Measurements from ENCODE around the gene KMT2D. TPM values are rescaled to one million over a fixed set of nuclear protein-coding genes. Genes with fewer than 3 reads are reported as not detected.

The KMT2D gene
- total RNA-seq, 1 experiment from 2014 or later = 17.0 TPM

- DNase-seq (ENCODE audit: low read depth) = no peak
Observed at GRCh38 chr12:49020441-49020840, 40.2 kb downstream of the KMT2D start.

GRCh38 chr12:49019443-49020324 lies 40.9 kb downstream of the KMT2D start:
- peak; percentile 32 for DNase-seq (ENCODE audit: low read depth)

- DNase-seq (ENCODE audit: low read depth) = no peak
Observed at GRCh38 chr12:49019120-49019430, 41.5 kb downstream of the KMT2D start.

- DNase-seq (ENCODE audit: low read depth) = peak; percentile 96
Observed at GRCh38 chr12:49018261-49019119, 42.1 kb downstream of the KMT2D start, which contains the start of gene PRKAG1. PRKAG1 (minus strand) TSS chr12:49018776; CDS start chr12:49018740, 36 bp downstream.

DNA sequence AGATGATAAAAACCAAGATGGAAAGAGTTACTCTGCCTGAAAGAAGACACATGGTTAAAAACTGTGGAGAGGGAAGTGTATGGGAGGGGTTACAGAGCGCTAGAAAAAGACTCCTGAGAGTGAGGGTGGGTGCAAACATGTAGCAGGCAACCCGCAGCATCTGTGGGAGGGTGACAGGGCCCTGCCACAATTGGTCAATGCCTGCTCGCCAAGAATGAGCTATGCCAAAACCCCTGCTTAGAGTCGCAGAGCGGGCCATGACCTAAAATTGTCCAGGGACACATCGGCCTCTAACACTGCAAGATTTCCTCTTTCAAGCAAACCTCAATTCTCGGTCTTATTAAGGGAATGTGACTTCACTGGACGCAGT lies 42.7 kb downstream of the KMT2D start:
- peak; percentile 30 for DNase-seq (ENCODE audit: low read depth)

DNA sequence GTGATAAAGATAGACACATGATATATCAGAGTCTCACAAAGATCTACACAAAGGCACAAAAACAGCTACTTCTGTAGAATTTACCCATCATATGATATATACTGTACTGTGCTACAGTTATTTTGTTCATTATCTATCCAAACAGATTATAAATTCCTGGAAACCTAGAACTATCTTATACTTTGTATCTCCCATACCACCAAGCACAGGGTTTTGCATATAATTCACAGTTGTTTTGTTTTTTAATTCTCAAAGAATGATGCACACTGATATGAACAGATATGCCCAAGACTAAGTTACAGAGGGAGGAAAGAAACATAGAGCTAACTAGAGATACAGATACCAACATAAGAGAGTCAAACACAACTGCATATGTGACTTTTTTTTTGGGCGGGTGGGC lies 45.4 kb downstream of the KMT2D start:
- no peak for DNase-seq (ENCODE audit: low read depth)

DNA sequence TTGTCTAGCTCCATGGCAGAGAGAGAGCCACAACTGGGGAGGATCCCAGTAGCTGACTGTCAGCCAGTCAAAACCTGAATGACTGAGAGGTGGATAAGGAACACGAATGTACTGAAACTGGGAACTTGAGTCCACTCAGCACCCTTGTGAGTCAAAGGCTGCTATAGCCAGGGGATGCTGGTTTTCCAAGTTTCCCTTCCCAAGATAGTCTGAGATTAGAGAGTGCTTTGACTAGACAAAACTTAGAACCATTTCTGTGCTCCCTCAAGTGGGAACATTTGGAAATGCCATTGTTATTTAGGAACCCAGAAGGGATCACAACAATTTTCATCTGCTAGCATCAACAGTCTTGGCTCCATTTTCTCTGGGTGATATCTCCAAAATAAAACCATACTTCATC lies 46.0 kb downstream of the KMT2D start:
- peak; percentile 18 for DNase-seq (ENCODE audit: low read depth)

DNA sequence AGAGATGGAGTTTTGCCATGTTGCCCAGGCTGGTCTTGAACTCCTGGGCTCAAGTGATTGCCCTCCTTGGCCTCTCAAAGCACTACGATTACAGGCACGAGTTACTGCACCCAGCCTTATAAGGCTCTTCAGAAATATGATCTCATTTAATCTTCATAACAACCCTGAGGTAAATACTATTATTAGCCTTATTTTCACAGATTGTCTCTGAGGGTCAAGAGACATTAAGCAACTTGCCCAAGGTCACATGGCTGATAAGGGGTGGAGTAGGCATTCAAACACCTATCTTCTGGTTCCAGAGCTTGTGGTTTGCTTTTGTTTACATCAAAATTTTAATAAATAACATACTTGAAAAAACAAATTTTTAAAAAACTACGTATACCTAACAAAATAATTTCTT lies 47.2 kb downstream of the KMT2D start:
- no peak for DNase-seq (ENCODE audit: low read depth)

- DNase-seq (ENCODE audit: low read depth) = no peak
Observed at GRCh38 chr12:49012739-49013138, 47.9 kb downstream of the KMT2D start.

Other genes starting within 250 kb of the KMT2D start
- gene CACNB3, start 242.3 kb downstream of the KMT2D start, total RNA-seq (2014; rRNA removed; shearing (Covaris generic)) = 13.3 and 15.1 TPM in 2 replicates
- 82.8 and 90.7 TPM in 2 replicates for gene DDX23, start 208.6 kb downstream of the KMT2D start, total RNA-seq (2014; rRNA removed; shearing (Covaris generic))
- gene RND1, start 194.9 kb downstream of the KMT2D start, total RNA-seq (2014; rRNA removed; shearing (Covaris generic)) = 0.07 and 0.11 TPM in 2 replicates
- 9.8 and 13.0 TPM in 2 replicates for gene FKBP11, start 135.3 kb downstream of the KMT2D start, total RNA-seq (2014; rRNA removed; shearing (Covaris generic))
- gene ARF3, start 103.3 kb downstream of the KMT2D start, total RNA-seq (2014; rRNA removed; shearing (Covaris generic)) = 108 and 163 TPM in 2 replicates
- 0.71 and 2.1 TPM in 2 replicates for gene WNT10B, start 89.1 kb downstream of the KMT2D start, total RNA-seq (2014; rRNA removed; shearing (Covaris generic))
- not detected in 2 replicates for gene WNT1, start 82.5 kb downstream of the KMT2D start, total RNA-seq (2014; rRNA removed; shearing (Covaris generic))
- gene DDN, start 61.4 kb downstream of the KMT2D start, total RNA-seq (2014; rRNA removed; shearing (Covaris generic)) = 0.24 and 0.50 TPM in 2 replicates
- 101 and 104 TPM in 2 replicates for gene PRKAG1, start 42.0 kb downstream of the KMT2D start, total RNA-seq (2014; rRNA removed; shearing (Covaris generic))
- 5.1 and 5.2 TPM in 2 replicates for gene RHEBL1, start 9.2 kb upstream of the KMT2D start, total RNA-seq (2014; rRNA removed; shearing (Covaris generic))
- gene DHH, start 34.0 kb upstream of the KMT2D start, total RNA-seq (2014; rRNA removed; shearing (Covaris generic)) = not detected in 2 replicates
- 28.2 and 32.8 TPM in 2 replicates for gene LMBR1L, start 50.1 kb upstream of the KMT2D start, total RNA-seq (2014; rRNA removed; shearing (Covaris generic))
- gene TUBA1B, start 70.6 kb upstream of the KMT2D start, total RNA-seq (2014; rRNA removed; shearing (Covaris generic)) = 4,519 and 5,260 TPM in 2 replicates
- 329 and 349 TPM in 2 replicates for gene TUBA1A, start 128.3 kb upstream of the KMT2D start, total RNA-seq (2014; rRNA removed; shearing (Covaris generic))
- 1,877 and 2,544 TPM in 2 replicates for gene TUBA1C, start 204.3 kb upstream of the KMT2D start, total RNA-seq (2014; rRNA removed; shearing (Covaris generic))
- 0.13 and 0.21 TPM in 2 replicates for gene PRPH, start 234.4 kb upstream of the KMT2D start, total RNA-seq (2014; rRNA removed; shearing (Covaris generic))